H7 (cell line): ENCODE data around the gene MVP. TPM values are rescaled to one million over a fixed set of nuclear protein-coding genes. Genes with fewer than 3 reads are reported as not detected.
"Not testable (repeated sequence)": the region's sequence is repeated elsewhere in the genome, so short reads cannot be mapped to it uniquely, and the experiment has no call there.

Source experiments
- DNase-seq: peaks from one replicate; pipeline ENCODE4 v3.0.0; 2012
- H3K27me3 ChIP-seq: 2 replicates; pipeline ENCODE4 v1.6.0; 2011; ENCODE audit warnings: mild to moderate bottlenecking, low read length; ENCODE audit not compliant: control insufficient read depth, insufficient read depth
- H3K36me3 ChIP-seq: replicated peaks from 2 replicates; pipeline ENCODE4 v1.5.1; 2011; ENCODE audit warnings: low read length; ENCODE audit not compliant: control insufficient read depth, insufficient read depth
- H3K4me3 ChIP-seq: 2 replicates; pipeline ENCODE4 v1.5.1; 2011; ENCODE audit warnings: low read depth, mild to moderate bottlenecking, control low read depth, low read length, moderate library complexity; ENCODE audit not compliant: insufficient read depth
- total RNA-seq: library from RNA; depleted of rRNA; stranded (reverse); fragments of >200 nt; shearing (Covaris generic); gene quantifications from 2 replicates; pipeline ENCODE4 v1.2.3, GENCODE V29; 2014; rRNA removed

MVP gene
- total RNA-seq, result 7.0 and 22.0 TPM in 2 replicates

DNA sequence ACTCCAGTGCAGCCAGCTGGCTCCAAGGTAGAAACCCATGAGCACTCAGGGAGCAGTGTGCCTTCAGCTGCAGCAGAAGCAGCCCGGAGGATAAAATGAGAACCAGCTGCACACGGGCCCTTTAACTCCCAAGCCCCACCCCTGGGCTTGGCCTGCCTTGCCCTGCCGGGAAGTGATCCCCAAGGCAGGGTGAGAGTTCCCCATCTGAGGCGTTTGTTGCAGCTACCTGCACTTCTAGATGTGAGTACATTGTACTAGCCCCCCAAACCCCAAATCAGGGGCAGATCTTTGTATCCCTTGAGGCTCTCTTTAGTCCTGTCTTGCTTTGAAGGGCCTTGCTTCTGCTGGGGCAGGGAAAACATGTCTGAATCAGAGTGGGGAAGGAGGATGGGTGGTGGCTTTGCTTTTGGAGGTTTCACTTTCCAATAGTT lies at the start of gene MVP:
Gene MVP, plus strand, starts transcription at position 192 of the 431 bp plus-strand sequence. CDS start 10,088 bp downstream, outside the sequence.
- no peak for DNase-seq
- Histone ChIP-seq H3K36me3 (peaks cover 15% of the 10 kb centered on the region), H3K4me3 (no peak within 1 kb of the TSS)

DNA sequence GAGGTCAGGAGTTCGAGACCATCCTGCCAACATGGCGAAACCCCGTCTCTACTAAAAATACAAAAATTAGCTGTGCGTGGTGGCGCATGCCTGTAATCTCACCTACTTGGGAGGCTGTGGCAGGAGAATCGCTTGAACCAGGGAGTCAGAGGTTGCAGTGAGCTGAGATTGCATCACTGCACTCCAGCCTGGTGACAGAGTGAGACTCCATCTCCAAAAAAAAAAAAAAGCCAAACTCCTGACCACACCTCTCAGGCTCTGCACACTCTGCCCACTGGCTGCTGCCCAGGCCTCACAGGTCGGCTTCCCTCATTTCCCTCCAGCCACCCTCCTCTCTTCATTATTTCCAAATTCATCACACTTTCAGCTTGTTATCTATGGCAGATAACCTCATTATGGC lies 47.9 kb upstream of the MVP start:
- not testable (repeated sequence) for H3K4me3 ChIP-seq, H3K27me3 ChIP-seq, H3K36me3 ChIP-seq, DNase-seq

More for the DNA sequence above, at the start of gene MVP:
- no peaks in the 10 kb centered on the region for H3K27me3 ChIP-seq

DNA sequence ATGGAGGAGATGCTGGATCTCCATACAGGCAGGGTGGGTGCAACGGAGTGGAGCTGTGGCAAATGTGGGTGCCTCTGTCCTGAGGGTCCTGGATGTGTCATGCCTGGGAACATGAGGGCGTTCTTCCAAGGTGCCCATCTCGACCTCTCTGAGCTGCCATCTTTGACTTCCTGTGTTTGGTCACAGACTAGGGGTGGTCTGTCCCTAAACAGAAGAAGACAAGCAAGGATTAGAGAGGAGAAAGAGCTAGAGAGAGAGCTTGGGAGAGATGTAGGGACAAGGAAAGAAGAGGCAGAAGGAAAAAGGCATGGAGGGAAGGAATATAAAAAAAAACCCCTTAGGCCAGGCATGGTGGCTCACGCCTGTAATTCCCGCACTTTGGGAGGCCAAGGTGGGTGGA lies 45.5 kb upstream of the MVP start:
- DNase-seq, result no peak
- Histone ChIP-seq H3K27me3 (peaks cover 2% of the 10 kb centered on the region), H3K36me3 (no peaks in the 10 kb centered on the region), H3K4me3 (no peak overlapping the region)

DNA sequence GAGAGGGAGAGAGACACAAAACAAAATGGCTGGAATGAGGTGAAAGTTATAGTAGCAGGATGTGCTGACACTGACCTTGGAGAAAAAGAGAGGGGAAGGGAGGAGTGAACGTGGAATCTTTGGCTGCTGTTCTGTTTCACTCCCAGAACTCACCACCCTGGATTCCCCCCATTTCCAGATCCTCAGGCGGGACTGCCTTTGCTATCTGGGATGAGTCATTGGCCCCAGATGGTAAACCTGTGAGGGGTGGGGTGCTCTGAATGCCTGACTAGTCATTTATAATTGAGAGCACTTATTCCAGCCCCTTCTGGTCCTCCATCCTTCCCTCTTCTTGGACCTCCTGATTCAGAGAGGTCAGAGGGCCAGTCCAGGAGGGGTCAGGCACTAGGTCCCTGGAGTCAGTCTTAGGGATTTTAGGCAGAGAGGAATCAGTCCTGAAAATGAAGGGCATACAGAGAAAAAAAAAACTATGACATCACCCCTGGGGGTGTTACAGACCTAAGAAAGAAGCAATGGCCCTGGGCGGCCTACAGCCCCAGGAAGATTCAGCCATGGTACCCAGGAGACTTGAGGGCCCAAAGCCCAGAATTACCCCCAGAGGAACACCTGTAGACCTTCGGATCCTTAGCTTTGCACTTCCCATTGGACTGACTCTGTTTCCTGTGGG lies 44.4 kb upstream of the MVP start:
- H3K27me3 ChIP-seq, result peaks cover 4% of the 10 kb centered on the region
- no peaks in the 10 kb centered on the region for H3K36me3 ChIP-seq
- no peak for DNase-seq
- no peak overlapping the region for H3K4me3 ChIP-seq

DNA sequence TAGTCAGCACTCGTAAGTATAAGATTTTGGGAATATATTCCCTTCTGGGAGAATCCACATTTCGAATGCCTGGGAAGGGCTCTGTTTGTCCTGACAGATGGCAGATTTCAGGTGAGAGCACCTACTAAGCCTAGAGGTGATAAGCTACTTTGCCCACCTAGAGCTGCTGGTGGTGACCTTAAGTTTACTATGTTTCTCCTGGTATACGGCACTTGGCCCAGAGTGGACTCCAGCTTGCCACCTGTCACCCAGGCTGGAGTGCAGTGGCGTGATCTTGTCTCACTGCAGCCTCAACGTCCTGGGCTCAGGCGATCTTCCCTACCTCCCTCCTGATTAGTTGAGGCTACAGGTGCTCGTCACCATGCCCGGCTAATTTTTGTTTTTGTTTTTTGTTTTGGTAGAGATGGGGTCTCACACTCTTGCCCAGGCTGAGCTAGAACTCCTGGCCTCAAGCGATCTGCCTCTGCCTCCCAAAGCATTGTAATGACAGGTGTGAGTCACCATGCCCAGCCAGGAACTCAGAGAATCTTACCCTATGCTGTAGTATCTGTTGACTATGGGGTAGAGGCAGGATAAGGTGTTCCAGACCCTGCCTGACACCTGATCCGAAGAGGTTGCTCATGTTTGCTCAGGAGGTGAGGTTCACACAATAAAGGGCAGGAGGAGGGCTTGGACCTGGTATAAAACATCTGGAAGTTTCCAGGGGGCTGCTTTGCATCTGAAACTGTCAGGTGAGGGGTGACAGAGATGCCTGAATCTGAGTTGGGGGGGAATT lies 42.5 kb upstream of the MVP start, which contains the start of gene ZG16:
Gene ZG16, plus strand, starts transcription at position 681 of the 775 bp plus-strand sequence. CDS start 1,011 bp downstream, outside the sequence.
- Histone ChIP-seq H3K27me3 (peaks cover 4% of the 10 kb centered on the region), H3K36me3 (no peaks in the 10 kb centered on the region), H3K4me3 (no peak within 1 kb of the TSS)
- no peak for DNase-seq

DNA sequence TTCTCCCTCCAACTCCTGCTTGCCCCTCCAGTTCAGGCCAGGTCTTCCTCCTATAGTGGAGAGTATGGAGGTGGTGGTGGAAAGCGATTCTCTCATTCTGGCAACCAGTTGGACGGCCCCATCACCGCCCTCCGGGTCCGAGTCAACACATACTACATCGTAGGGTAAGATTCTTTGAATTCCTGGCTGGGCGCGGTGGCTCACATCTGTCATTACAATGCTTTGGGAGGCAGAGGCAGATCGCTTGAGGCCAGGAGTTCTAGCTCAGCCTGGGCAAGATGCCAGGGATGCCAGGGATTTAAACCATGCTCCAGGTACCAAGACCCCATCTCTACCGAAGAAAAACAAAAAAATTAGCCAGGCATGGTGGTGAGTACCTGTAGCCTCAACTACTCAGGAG lies 40.8 kb upstream of the MVP start:
- peaks cover 4% of the 10 kb centered on the region for H3K27me3 ChIP-seq
- DNase-seq, result no peak
- H3K4me3 ChIP-seq, result no peak overlapping the region
- H3K36me3 ChIP-seq, result no peaks in the 10 kb centered on the region

DNA sequence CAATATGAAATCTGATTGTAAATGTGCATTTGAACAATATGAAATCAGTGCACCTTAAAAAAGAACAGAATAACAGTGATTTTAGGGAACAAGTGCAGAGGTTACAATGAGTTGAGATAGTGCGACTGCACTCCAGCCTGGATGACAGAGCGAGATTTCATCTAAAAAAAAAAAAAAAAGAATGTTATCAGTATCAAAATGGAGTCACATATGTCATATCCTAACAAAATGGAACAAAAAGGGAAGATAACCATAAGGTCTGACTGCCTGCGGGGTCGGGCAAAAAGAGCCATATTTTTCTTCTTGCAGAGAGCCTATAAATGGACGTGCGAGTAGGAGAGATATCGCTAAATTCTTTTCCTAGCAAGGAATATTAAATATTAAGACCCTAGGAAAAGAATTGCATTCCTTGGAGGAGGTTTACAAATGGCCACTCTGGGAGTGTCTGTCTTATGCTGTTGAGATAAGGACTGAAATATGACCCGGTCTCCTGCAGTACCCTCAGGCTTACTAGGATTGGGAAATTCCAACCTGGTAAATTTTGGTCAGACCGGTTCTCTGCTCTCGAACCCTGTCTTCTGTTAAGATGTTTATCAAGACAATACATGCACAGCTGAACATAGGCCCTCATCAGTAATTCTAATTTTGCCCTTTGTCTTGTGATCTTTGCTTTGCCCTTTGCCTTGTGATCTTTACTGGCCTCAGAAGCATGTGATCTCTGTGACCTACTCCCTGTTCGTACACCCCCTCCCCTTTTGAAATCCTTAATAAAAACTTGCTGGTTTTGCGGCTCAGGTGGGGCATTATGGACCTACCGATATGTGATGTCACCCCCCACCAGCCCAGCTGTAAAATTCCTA lies 36.9 kb upstream of the MVP start:
- not testable (repeated sequence) for DNase-seq, H3K27me3 ChIP-seq, H3K36me3 ChIP-seq, H3K4me3 ChIP-seq

DNA sequence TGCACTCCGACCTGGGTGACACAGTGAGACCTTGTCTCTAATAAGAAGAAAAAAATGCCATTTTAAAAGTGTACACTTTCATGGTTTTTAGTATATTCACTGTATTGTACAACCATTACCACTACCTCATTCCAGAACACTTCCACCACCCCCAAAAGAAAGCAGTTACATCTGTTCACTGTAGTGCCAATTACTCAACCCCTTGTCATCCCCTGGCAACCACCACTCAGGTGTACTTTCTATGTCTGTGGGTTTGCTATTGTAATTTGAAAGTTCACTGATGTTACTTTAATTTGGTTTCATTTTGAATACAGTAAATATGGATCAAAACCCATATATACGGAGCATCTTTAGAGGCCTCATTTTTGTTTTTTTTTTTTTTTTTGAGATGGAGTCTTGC lies 36.1 kb upstream of the MVP start:
- H3K36me3 ChIP-seq, result no peaks in the 10 kb centered on the region

DNA sequence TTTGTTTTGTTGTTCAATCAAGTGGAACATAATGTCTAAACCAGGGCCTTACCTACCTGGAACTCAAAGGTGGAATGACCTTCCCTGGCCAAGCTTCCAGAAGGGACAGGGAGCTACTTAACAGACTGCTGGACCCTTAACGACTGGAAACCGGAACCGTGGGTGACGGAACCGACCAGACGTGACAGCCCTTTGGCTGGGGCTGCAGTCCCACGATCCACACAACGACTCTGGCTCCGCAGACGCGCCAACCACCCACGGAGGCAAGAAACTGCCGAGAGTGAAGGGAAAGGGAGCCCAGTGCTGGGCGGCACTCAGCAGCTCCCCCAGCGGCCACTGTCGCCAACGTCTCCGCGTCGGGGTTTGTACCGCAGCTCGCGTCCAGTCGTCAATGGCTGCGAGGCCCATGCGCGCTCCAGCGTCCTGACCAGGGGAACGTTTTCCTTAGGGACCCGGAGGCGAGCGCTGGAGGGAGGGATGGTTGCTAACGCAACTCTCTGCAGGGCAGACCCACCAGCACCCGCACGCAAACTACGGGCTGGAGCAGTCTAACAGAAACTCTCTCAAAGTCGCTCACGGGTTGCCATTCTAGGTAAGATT lies 35.3 kb upstream of the MVP start:
- Histone ChIP-seq H3K4me3 (peak overlapping the region; percentile 26), H3K27me3 (peaks cover 4% of the 10 kb centered on the region), H3K36me3 (no peaks in the 10 kb centered on the region)
- DNase-seq, result peak; percentile 94

More for the DNA sequence above, 36.1 kb upstream of the MVP start:
- Histone ChIP-seq H3K4me3 (no peak overlapping the region), H3K27me3 (peaks cover 5% of the 10 kb centered on the region)
- no peak for DNase-seq

DNA sequence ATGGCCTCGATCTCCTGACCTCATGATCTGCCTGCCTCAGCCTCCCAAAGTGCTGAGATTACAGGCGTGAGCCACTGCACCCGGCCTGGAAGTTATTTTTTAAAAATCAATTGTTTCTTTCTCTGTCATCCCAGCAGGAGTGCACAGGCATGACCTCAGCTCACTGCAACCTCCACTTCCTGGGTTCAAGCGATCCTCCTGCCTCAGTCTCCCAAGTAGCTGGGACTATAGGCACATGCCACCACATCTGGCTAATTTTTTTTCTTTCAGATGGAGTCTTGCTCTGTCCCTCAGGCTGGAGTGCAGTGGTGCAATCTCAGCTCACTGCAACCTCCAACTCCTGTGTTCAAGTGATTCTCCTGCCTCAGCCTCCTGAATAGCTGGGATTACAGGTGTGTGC lies 33.1 kb upstream of the MVP start:
- not testable (repeated sequence) for DNase-seq, H3K36me3 ChIP-seq, H3K4me3 ChIP-seq, H3K27me3 ChIP-seq

DNA sequence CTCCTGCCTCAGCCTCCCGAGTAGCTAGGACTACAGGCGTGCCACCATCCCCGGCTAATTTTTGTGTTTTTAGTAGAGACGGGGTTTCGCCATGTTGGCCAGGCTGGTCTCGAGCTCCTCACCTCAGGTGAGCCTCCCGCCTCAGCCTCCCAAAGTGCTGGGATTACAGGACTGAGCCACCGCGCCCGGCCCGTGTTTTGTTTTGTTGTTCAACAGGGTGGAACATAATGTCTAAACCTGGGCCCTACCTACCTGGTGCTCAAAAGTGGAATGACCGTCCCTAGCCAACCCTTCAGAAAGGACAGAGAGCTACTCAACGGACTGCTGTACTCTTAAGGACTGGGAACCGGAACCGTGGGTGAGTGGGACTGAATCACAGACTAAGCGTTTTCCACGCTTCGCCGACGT lies 30.5 kb upstream of the MVP start:
- Histone ChIP-seq H3K27me3 (peaks cover 2% of the 10 kb centered on the region), H3K4me3 (peak overlapping the region; percentile 96)
- DNase-seq, result peak; percentile 71

DNA sequence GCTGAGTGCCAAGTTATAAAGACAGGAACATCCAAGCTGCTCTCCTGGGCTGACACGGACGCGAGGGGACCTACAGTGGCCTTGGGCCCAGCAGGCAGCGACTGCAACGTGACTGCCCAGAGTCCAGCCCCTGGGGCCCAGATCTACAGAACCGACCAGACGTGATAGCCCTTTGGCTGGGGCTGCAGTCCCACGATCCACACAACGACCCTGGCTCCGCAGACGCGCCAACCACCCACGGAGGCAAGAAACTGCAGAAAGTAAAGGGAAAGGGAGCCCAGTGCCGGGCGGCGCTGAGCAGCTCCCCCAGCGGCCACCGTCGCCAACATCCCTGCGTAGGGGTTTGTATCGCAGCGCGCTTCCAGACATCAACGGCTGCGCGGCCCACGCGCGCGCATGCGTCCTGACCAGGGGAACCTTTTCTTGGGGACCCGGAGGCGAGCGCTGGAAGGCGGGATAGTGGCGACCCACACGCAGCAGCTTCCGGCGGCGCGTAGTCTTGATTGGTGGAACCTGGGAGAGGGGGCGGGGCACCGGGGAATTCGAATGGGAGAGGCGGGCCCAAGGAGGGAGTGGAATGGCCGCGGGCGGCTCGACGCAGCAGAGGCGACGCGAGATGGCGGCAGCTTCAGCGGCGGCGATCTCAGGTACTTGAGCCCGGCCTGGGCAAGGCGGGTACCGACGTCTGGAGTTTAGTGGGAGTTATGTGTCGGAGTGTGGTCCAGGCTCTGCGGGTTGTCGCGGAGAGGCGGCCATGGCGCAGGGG lies 29.9 kb upstream of the MVP start, which contains the start of gene KIF22:
Gene KIF22, plus strand, starts transcription at position 569 of the 766 bp plus-strand sequence. Its CDS starts 9 bp downstream, at position 578.
- DNase-seq, result peak; percentile 100
- Histone ChIP-seq H3K4me3 (peak within 1 kb of the TSS; percentile 96), H3K36me3 (peaks cover 2% of the 10 kb centered on the region; the same call in 1 of the 2 replicates), H3K27me3 (peaks cover 2% of the 10 kb centered on the region; the same call in 1 of the 2 replicates)

More for the DNA sequence above, 30.5 kb upstream of the MVP start:
- H3K36me3 ChIP-seq, result 0 out of 2 replicates have a peak, but pooled peaks cover under 1% of the 10 kb centered on the region
